ENCODE results near the gene PRODH2.

PRODH2 gene

GRCh38 chr19:35818445-35818844 lies 5.8 kb upstream of the PRODH2 start:
- TF ChIP-seq EZH2phosphoT487 (IDR thresholded peaks at IDR 0.05; ENCODE audit: borderline replicate concordance, low read length) (no peak), CTCF (IDR thresholded peaks at IDR 0.05; ENCODE audit: low read depth, low read length, poor library complexity, severe bottlenecking) (no peak)
- peaks cover 3% of the 10 kb centered on the region; the same call in 1 of the 2 replicates for H3F3A ChIP-seq (ENCODE audit: control insufficient read depth, insufficient read depth)
- no peak overlapping the region for H3K4me3 ChIP-seq (ENCODE audit: low read length)
- no peaks in the 10 kb centered on the region for H3K79me2 ChIP-seq (ENCODE audit: control insufficient read depth, low read length)
- H3K4me1 ChIP-seq (ENCODE audit: control insufficient read depth, low read length) = peaks cover 4% of the 10 kb centered on the region
- H3K27me3 ChIP-seq (ENCODE audit: control insufficient read depth, low read length) = peaks cover 4% of the 10 kb centered on the region; the same call in 1 of the 2 replicates
- H3K27ac ChIP-seq (ENCODE audit: low read depth, low read length) = no peak overlapping the region
- no peaks in the 10 kb centered on the region for H3K36me3 ChIP-seq (ENCODE audit: control insufficient read depth, low read length)
- H3K4me2 ChIP-seq (ENCODE audit: low read length) = no peak overlapping the region
- no peaks in the 10 kb centered on the region for H3K9me2 ChIP-seq (replicated peaks; ENCODE audit: control insufficient read depth, low read length)
- no peaks in the 10 kb centered on the region for H3K9me3 ChIP-seq (ENCODE audit: control insufficient read depth, insufficient read depth, low read length)
- H4K20me1 ChIP-seq (ENCODE audit: control insufficient read depth, insufficient read depth, low read depth, low read length) = no peaks in the 10 kb centered on the region

- no peak overlapping the region for H3K27ac ChIP-seq (ENCODE audit: low read depth, low read length)
- no peak overlapping the region for H3K4me3 ChIP-seq (ENCODE audit: low read length)
- no peaks in the 10 kb centered on the region for H3K79me2 ChIP-seq (ENCODE audit: control insufficient read depth, low read length)
- H3K36me3 ChIP-seq (ENCODE audit: control insufficient read depth, low read length) = no peaks in the 10 kb centered on the region
- peaks cover 4% of the 10 kb centered on the region for H3K4me1 ChIP-seq (ENCODE audit: control insufficient read depth, low read length)
- H3F3A ChIP-seq (ENCODE audit: control insufficient read depth, insufficient read depth) = peaks cover 3% of the 10 kb centered on the region; the same call in 1 of the 2 replicates
- no peaks in the 10 kb centered on the region for H3K9me3 ChIP-seq (ENCODE audit: control insufficient read depth, insufficient read depth, low read length)
- H3K9me2 ChIP-seq (replicated peaks; ENCODE audit: control insufficient read depth, low read length) = no peaks in the 10 kb centered on the region
- H4K20me1 ChIP-seq (ENCODE audit: control insufficient read depth, insufficient read depth, low read depth, low read length) = no peaks in the 10 kb centered on the region
- TF ChIP-seq EZH2phosphoT487 (IDR thresholded peaks at IDR 0.05; ENCODE audit: borderline replicate concordance, low read length) (no peak), CTCF (IDR thresholded peaks at IDR 0.05; ENCODE audit: low read depth, low read length, poor library complexity, severe bottlenecking) (no peak)
- H3K4me2 ChIP-seq (ENCODE audit: low read length) = no peak overlapping the region
- H3K27me3 ChIP-seq (ENCODE audit: control insufficient read depth, low read length) = peaks cover 4% of the 10 kb centered on the region; the same call in 1 of the 2 replicates
Observed at GRCh38 chr19:35816846-35817245, 4.2 kb upstream of the PRODH2 start.

GRCh38 chr19:35816262-35816661 lies 3.6 kb upstream of the PRODH2 start:
- H3K9me3 ChIP-seq (ENCODE audit: control insufficient read depth, insufficient read depth, low read length) = no peaks in the 10 kb centered on the region
- H3K79me2 ChIP-seq (ENCODE audit: control insufficient read depth, low read length) = no peaks in the 10 kb centered on the region
- peaks cover 4% of the 10 kb centered on the region for H3K4me1 ChIP-seq (ENCODE audit: control insufficient read depth, low read length)
- H3F3A ChIP-seq (ENCODE audit: control insufficient read depth, insufficient read depth) = peaks cover 3% of the 10 kb centered on the region; the same call in 1 of the 2 replicates
- peaks cover 4% of the 10 kb centered on the region; the same call in 1 of the 2 replicates for H3K27me3 ChIP-seq (ENCODE audit: control insufficient read depth, low read length)
- no peaks in the 10 kb centered on the region for H4K20me1 ChIP-seq (ENCODE audit: control insufficient read depth, insufficient read depth, low read depth, low read length)
- H3K4me3 ChIP-seq (ENCODE audit: low read length) = no peak overlapping the region
- no peaks in the 10 kb centered on the region for H3K36me3 ChIP-seq (ENCODE audit: control insufficient read depth, low read length)
- TF ChIP-seq EZH2phosphoT487 (IDR thresholded peaks at IDR 0.05; ENCODE audit: borderline replicate concordance, low read length) (no peak), CTCF (IDR thresholded peaks at IDR 0.05; ENCODE audit: low read depth, low read length, poor library complexity, severe bottlenecking) (no peak)
- no peak overlapping the region for H3K27ac ChIP-seq (ENCODE audit: low read depth, low read length)
- no peaks in the 10 kb centered on the region for H3K9me2 ChIP-seq (replicated peaks; ENCODE audit: control insufficient read depth, low read length)
- no peak overlapping the region for H3K4me2 ChIP-seq (ENCODE audit: low read length)
